Measurements from ENCODE around the gene NFE2L1. TPM values are rescaled to one million over a fixed set of nuclear protein-coding genes. Genes with fewer than 3 reads are reported as not detected.

The NFE2L1 gene
- total RNA-seq, 4 donors from 2014 or later: 173 to 242 (median 211) TPM

DNA sequence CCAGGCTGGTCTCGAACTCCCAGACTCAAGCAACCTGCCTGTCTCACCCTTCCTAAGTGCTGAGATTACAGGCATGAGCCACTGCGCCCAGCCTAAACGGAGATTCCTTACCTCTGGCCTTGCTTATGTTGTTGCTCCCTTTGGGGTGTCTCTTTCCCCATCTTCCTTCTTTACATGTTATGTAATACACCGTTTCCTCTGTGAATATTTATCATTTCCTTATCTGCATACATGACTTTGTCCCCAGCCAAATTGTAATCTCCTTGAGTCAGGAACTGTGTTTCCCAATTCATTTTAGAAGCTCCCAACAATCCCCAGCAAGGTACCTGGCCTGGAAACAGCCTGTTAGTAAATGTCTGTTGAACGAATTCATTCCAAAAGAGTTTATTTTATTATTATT, 26.2 kb upstream of the NFE2L1 start:
- TF ChIP-seq CTCF (IDR thresholded peaks at IDR 0.05): no peak
- TF ChIP-seq EP300 (IDR thresholded peaks at IDR 0.05; ENCODE audit: low read depth): no peak
- no peak for TF ChIP-seq POLR2A (IDR thresholded peaks at IDR 0.05)
- TF ChIP-seq POLR2AphosphoS5 (IDR thresholded peaks at IDR 0.05): no peak
- Histone ChIP-seq H3K36me3 (no peaks in the 10 kb centered on the region), H3K9me3 (no peaks in the 10 kb centered on the region), H3K4me3 (no peak overlapping the region), H3K27ac (no peak overlapping the region), H3K4me1 (peaks cover 35 to 37% (median 36%) of the 10 kb centered on the region in 4 donors), H3K27me3 (peaks cover 37% of the 10 kb centered on the region)
- DNase-seq: no peak
- in situ Hi-C loops (cut with MboI; ENCODE audit: low pct_ligation_motif_present in 1 of 4, low pct_unique_long_range_greater_than_20kb in 1 of 4, low sequenced_read_pairs in 3 of 4) (loop anchor here in 2 of 4 donors (10.0 kb wide), 1 partner anchor 53 kb away; no protein-coding TSS in a partner anchor), intact Hi-C loops (cut with DNase I; ENCODE audit: low total_unique reads) (no loop called here)
- WGBS, 2 donors (ENCODE audit: low coverage in 1 of 2): 55 to 63% methylated on average over 4 to 5 of the region's 5 CpGs

GRCh38 chr17:48022901-48023300, 25.3 kb upstream of the NFE2L1 start:
- H3K4me1 ChIP-seq: peaks cover 35 to 38% (median 36%) of the 10 kb centered on the region in 4 donors
- H3K27ac ChIP-seq: peak overlapping the region in 1 of 4 donors; percentile 84
- no peak for DNase-seq
- intact Hi-C loops (cut with DNase I; ENCODE audit: low total_unique reads): no loop called here
- H3K9me3 ChIP-seq: no peaks in the 10 kb centered on the region
- in situ Hi-C loops (cut with MboI; ENCODE audit: low pct_ligation_motif_present in 1 of 4, low pct_unique_long_range_greater_than_20kb in 1 of 4, low sequenced_read_pairs in 3 of 4): loop anchor here in 2 of 4 donors (10.0 kb wide), 1 partner anchor 52 kb away; no protein-coding TSS in a partner anchor
- H3K36me3 ChIP-seq: no peaks in the 10 kb centered on the region
- TF ChIP-seq EP300 (IDR thresholded peaks at IDR 0.05; ENCODE audit: low read depth): no peak
- peak overlapping the region in 1 of 4 donors; percentile 51 for H3K4me3 ChIP-seq
- WGBS, 2 donors (ENCODE audit: low coverage in 1 of 2): 29 to 42% methylated on average over 4 to 6 of the region's 6 CpGs
- H3K27me3 ChIP-seq: peaks cover 37% of the 10 kb centered on the region

- DNase-seq: peak; percentile 84
- Histone ChIP-seq H3K36me3 (no peaks in the 10 kb centered on the region), H3K4me1 (peaks cover 35 to 38% (median 36%) of the 10 kb centered on the region in 4 donors), H3K27me3 (peaks cover 37% of the 10 kb centered on the region), H3K4me3 (peak overlapping the region; percentile 12 to 51 (median 27)), H3K9me3 (no peaks in the 10 kb centered on the region), H3K27ac (peak overlapping the region; percentile 60 to 84 (median 74))
- intact Hi-C loops (cut with DNase I; ENCODE audit: low total_unique reads): no loop called here
- WGBS, 2 donors (ENCODE audit: low coverage in 1 of 2): 4% methylated on average over 33 of the region's 54 CpGs; no CpG with 5 or more reads in 1 of the 2 donors
- TF ChIP-seq POLR2AphosphoS5 (IDR thresholded peaks at IDR 0.05) (peak; percentile 42 to 50 (median 45)), EP300 (IDR thresholded peaks at IDR 0.05; ENCODE audit: low read depth) (no peak), CTCF (IDR thresholded peaks at IDR 0.05) (peak in 4 of 5 experiments; percentile 34 to 53 (median 39))
- in situ Hi-C loops (cut with MboI; ENCODE audit: low pct_ligation_motif_present in 1 of 4, low pct_unique_long_range_greater_than_20kb in 1 of 4, low sequenced_read_pairs in 3 of 4): loop anchor here in 2 of 4 donors (10.0 kb wide), 1 partner anchor 51 kb away; no protein-coding TSS in a partner anchor
Observed at GRCh38 chr17:48023400-48024148, 24.6 kb upstream of the NFE2L1 start.

DNA sequence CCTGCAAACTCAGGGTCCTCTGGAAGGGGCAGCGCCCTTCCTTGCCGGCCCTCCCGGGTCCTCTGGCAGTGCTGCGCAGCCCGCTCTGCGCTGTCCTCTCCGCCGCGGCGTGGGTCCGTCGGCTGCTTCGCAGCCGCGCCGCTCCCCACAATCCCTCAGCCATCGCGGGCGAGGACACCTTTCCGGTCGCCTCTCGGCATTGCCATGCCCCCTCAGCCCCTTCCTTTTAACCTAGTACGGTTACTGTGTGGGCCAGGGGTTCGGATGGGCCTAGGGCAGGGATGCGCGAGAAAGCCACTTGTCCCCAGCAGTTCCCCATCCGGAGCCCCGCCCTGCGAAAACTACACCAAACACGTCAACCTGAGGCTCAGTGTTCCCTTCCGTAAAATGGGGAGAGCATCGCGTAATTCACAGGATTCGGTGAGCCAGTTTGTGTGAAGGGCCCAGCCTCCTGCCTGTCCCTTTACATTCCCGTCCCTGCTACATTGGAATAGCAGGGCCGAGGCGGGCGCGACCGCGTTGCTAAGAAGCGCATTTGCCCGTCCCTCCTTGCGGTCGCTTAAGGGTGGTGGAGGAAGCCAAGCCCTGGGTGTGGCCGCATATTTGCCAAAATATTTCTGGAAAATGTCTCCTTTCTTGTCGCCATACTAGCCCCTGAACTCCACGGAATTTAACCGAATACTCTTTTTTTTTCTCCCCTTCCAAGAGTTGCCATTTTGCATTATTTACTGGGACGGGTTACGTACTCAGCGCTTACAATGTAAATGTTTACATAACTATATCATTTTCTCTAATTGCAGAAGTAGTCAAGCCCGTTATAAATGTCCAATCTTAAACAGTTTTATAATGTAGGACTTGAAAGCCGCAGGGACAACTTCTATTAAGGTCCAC, 23.8 kb upstream of the NFE2L1 start:
- intact Hi-C loops (cut with DNase I; ENCODE audit: low total_unique reads) (loop anchor here (5.0 kb wide), 1 partner anchor 108 kb away; no protein-coding TSS in a partner anchor), in situ Hi-C loops (cut with MboI; ENCODE audit: low pct_ligation_motif_present in 1 of 4, low pct_unique_long_range_greater_than_20kb in 1 of 4, low sequenced_read_pairs in 3 of 4) (loop anchor here in 2 of 4 donors (10.0 kb wide), 1 partner anchor 50 kb away; no protein-coding TSS in a partner anchor)
- 0 to 3% methylated on average over 10 to 47 of the region's 54 CpGs for WGBS, 2 donors (ENCODE audit: low coverage in 1 of 2)
- peak overlapping the region; percentile 12 to 51 (median 27) for H3K4me3 ChIP-seq
- H3K27ac ChIP-seq: peak overlapping the region; percentile 60 to 84 (median 74)
- peak; percentile 70 for DNase-seq
- peaks cover 30% of the 10 kb centered on the region for H3K27me3 ChIP-seq
- peaks cover 35 to 38% (median 36%) of the 10 kb centered on the region in 4 donors for H3K4me1 ChIP-seq
- no peaks in the 10 kb centered on the region for H3K36me3 ChIP-seq
- TF ChIP-seq CTCF (IDR thresholded peaks at IDR 0.05) (no peak), POLR2AphosphoS5 (IDR thresholded peaks at IDR 0.05) (no peak), EP300 (IDR thresholded peaks at IDR 0.05; ENCODE audit: low read depth) (no peak), POLR2A (IDR thresholded peaks at IDR 0.05) (no peak)
- no peaks in the 10 kb centered on the region for H3K9me3 ChIP-seq
